ENCODE results near the gene FMN2.

DNA sequence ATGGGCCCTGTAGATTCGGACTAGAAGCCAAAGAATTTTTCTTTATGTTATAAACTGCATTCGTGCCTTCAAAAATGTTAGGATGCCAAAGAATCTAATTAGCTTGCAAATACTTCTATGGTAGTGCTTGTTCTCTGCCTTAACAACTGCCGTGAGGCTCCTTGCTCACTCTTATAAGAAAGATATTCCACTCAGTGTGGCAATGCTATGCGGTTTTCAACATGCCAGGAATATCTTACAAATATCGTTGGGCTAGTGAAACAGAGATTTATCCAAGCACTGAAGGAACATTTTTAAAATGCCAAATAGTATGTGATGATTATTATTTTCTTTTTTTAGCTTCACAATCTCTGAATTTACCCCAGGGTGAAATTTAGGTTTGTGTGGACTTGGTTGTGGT is 322.0 kb downstream of the FMN2 start:
- no peak for TF ChIP-seq CTCF (conservative IDR thresholded peaks at IDR 0.05)
- TF ChIP-seq EZH2 (IDR thresholded peaks at IDR 0.05; ENCODE audit: low read depth) = no peak
